Ecto neural progenitor cell (in vitro differentiated cells): ENCODE data around the gene KRTAP2-3.
"Not testable (repeated sequence)": the region's sequence is repeated elsewhere in the genome, so short reads cannot be mapped to it uniquely, and the experiment has no call there.

ENCODE experiments used
- DNase-seq: peaks from one replicate; pipeline ENCODE4 v3.0.0-alpha.2; 2018; ENCODE audit warnings: low spot score

KRTAP2-3 gene, protein sequence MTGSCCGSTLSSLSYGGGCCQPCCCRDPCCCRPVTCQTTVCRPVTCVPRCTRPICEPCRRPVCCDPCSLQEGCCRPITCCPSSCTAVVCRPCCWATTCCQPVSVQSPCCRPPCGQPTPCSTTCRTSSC

GRCh38 chr17:41060052-41060604, at the start of gene KRTAP2-3:
KRTAP2-3 (minus strand) TSS chr17:41060114; CDS start chr17:41060050, 64 bp downstream.
- DNase-seq: no peak

DNA sequence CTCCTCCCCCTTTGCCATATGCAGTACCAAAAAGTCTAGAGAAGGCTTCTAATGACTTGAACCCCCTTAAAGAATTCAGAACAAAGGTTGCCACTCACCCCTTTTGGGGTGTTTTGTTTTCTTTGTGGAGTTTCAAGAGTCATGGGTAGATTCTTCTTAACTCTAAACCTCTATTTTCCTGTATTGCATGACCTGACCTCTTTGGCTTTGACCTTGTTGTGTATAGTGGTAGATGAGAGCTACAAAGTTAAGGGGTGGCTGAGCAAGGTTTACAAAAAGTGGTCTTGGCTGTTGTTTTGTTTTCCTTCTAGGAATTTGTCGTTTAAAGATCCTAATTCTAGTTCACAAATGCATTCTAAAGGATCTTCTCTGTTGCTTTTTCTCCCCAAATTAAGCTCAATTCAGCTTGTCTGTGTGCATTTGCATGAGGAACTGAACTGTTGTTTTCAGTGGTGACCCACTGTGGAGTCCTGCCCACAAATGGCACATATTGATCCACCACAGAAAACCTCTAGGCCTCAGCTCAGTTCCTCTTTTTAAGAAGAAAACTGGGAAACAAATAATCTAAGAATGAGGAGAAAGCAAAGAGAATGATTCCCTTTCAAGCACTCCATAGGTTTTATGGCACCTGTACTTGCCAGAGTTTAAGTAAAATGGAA, 48.9 kb upstream of the KRTAP2-3 start:
- not testable (repeated sequence) for DNase-seq

GRCh38 chr17:41107941-41108450, 48.1 kb upstream of the KRTAP2-3 start:
- no peak for DNase-seq

DNA sequence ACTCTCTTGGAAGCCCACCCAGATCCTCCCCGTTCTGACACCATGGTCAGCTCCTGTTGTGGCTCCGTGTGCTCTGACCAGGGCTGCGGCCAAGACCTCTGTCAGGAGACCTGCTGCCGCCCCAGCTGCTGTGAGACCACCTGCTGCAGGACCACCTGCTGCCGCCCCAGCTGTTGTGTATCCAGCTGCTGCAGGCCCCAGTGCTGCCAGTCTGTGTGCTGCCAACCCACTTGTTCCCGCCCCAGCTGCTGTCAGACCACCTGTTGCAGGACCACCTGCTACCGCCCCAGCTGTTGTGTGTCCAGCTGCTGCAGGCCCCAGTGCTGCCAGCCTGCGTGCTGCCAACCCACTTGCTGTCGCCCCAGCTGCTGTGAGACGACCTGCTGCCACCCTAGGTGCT, 45.4 kb upstream of the KRTAP2-3 start, which contains the start of gene KRTAP4-9:
TSS of gene KRTAP4-9 (plus strand) at position 43 of the 400 bp plus-strand sequence. CDS start at position 43, 0 bp downstream.
- not testable (repeated sequence) for DNase-seq

DNA sequence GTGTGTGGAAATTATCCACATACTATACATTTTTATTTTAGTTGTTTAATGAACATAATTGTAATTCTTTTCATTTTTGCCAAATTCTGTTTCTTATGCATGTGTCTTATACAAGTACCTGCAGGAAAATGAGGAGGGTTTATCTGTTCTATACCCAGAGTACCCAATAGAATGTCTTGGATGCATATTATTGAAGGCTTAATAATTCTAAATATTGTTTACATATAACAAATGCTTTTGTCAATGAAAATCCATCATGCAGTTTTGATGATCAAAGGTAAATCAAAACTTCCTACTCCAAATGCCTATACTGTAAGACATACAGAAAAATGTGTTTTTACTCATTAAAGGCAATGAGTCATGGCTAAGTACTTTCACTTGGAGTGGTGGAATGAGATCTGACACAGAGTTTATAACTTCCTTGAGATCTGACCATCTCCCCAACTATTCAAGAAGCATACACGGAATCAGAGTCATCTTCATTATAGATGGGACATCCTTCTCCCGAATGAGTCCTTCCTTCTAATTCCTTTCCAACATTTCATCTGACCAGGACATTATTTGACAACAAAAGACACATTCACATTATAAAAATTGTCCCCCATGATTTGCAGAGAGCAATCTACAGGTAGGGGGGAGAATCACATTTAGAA, 44.6 kb upstream of the KRTAP2-3 start:
- DNase-seq: not testable (repeated sequence)

- no peak for DNase-seq
Observed at GRCh38 chr17:41103896-41104295, 44.0 kb upstream of the KRTAP2-3 start.

GRCh38 chr17:41101586-41102259, 41.8 kb upstream of the KRTAP2-3 start, which contains the start of gene KRTAP4-16:
KRTAP4-16 (minus strand) TSS chr17:41102209; CDS start chr17:41102209, 0 bp downstream.
- DNase-seq: no peak

- not testable (repeated sequence) for DNase-seq
Observed at GRCh38 chr17:41099682-41100480, 40.0 kb upstream of the KRTAP2-3 start.

- DNase-seq: no peak
Observed at GRCh38 chr17:41098481-41098880, 38.6 kb upstream of the KRTAP2-3 start.

GRCh38 chr17:41098042-41098441, 38.1 kb upstream of the KRTAP2-3 start, which contains the start of gene KRTAP4-8:
KRTAP4-8 (minus strand) TSS chr17:41098142; CDS start chr17:41098084, 58 bp downstream.
- DNase-seq: no peak

DNA sequence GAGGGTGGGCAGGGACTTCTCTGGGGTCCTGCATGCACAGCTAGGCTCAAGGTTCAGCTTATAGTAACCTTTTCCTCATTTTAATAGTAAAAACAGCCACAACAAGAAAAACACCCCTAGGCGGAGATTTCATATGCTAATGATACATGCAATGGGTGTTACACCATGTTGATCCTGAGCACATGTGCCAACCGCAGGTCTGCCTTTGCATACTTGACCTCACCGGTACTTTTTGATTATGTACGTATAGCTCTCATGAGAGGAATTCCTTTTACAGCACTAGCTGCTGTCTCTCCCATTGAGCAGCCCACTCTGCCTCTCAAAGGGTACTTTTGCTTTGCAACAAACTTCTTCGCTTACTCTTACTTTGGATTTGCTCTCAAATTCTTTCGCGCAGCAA, 36.1 kb upstream of the KRTAP2-3 start:
- no peak for DNase-seq

GRCh38 chr17:41088760-41089352, 28.9 kb upstream of the KRTAP2-3 start:
- not testable (repeated sequence) for DNase-seq

DNA sequence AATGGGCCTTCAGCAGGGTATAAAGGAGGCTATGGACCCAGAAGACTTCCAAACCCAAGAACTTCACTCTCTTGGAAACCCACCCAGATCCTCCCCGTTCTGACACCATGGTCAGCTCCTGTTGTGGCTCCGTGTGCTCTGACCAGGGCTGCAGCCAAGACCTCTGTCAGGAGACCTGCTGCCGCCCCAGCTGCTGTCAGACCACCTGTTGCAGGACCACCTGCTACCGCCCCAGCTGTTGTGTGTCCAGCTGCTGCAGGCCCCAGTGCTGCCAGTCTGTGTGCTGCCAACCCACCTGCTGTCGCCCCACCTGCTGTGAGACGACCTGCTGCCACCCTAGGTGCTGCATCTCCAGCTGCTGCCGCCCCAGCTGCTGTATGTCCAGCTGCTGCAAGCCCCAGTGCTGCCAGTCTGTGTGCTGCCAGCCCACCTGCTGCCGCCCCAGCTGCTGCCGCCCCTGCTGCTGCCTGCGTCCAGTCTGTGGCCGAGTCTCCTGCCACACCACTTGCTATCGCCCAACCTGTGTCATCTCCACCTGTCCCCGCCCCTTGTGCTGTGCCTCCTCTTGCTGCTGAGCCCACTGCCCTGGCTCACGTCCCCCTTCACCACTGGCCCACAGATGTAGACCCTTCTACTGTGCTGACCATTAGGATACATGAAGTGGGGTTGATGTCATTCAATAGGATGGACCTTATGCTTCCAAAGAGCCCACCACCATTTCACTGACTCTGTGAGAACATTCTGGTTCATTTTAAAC, 24.4 kb upstream of the KRTAP2-3 start, which contains the start of gene KRTAP4-7:
TSS of gene KRTAP4-7 (plus strand) at position 51 of the 757 bp plus-strand sequence. CDS start at position 108, 57 bp downstream.
- DNase-seq: not testable (repeated sequence)

DNA sequence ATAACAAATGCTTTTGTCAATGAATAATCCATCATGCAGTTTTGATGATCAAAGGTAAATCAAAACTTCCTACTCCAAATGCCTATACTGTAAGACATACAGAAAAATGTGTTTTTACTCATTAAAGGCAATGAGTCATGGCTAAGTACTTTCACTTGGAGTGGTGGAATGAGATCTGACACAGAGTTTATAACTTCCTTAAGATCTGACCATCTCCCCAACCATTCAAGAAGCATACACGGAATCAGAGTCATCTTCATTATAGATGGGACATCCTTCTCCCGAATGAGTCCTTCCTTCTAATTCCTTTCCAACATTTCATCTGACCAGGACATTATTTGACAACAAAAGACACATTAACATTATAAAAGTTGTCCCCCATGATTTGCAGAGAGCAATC, 23.5 kb upstream of the KRTAP2-3 start:
- DNase-seq: not testable (repeated sequence)

DNA sequence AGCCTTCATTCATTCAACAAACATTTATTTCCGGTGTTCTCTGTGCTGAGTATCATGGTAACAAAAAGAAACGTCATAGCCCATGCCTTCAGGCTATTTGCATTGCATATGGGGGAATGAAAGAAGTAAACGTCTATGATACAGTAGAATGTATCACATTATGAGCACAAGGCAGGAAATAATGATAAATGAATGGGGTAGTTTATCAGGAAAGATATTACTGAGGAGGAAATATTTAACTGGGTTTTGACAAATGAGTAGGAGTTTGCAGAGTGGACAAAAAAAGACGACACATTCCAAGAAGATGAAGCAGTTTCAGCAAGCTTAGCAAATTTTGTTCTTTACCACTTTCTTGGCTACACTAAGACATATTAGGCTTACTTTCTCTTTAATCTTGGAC, 22.7 kb upstream of the KRTAP2-3 start:
- DNase-seq: no peak

DNA sequence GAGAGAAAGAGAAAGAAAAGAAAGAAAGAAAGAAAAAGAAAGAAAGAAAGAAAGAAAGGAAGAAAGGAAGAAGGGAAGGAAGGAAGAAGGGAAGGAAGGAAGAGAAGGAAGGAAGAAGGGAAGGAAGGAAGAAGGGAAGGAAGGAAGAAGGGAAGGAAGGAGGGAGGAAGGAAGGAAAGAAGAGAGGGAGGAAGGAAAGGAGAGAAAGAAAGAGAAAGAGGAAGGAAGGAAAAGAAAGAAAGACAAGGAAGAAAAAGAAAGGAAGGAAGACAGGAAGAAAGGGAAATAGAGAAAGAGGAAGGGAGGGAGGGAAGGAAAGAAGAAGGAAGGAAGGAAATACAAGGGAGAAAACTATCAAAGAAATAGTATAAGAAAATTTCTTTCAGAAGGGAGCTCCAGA, 16.9 kb upstream of the KRTAP2-3 start:
- no peak for DNase-seq

DNA sequence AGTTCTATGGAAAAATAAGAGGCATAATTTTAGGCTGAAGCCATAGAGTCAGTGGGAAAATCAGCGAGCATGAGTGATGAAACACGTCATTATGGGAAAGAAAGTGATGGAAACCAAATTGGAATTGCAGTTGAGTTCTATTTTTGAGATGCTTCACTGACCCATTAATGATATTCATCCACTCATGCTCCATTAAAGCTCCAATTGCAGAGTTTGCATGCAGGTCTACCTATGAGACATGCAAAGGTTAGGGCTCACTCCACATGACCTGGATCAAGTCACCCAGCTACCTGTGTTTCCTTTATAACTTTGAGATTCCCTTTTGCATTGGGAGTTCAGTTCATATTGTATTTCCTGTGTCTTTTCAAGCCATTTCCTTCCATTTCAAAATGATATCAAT, 13.8 kb upstream of the KRTAP2-3 start:
- DNase-seq: no peak

- no peak for DNase-seq
Observed at GRCh38 chr17:41071606-41072360, 11.9 kb upstream of the KRTAP2-3 start.

GRCh38 chr17:41069031-41069430, 9.1 kb upstream of the KRTAP2-3 start:
- DNase-seq: no peak
